Ishikawa (cell line): Measurements from ENCODE around the gene KCNQ1.

ENCODE experiments used
- CEBPB ChIP-seq: IDR thresholded peaks from 2 replicates; pipeline ENCODE4 v1.6.1; 2012
- CREB1 ChIP-seq: IDR thresholded peaks from 2 replicates; pipeline ENCODE4 v1.6.1; 2012; ENCODE audit warnings: low read depth
- EGR1 ChIP-seq: IDR thresholded peaks from 2 replicates; pipeline ENCODE4 v1.6.1; 2012
- EP300 ChIP-seq: IDR thresholded peaks from 2 replicates; pipeline ENCODE4 v1.6.1; 2012; ENCODE audit warnings: borderline replicate concordance
- FOXM1 ChIP-seq: IDR thresholded peaks from 2 replicates; pipeline ENCODE4 v1.6.1; 2012; ENCODE audit warnings: low read depth, borderline replicate concordance
- NFIC ChIP-seq: IDR thresholded peaks from 2 replicates; pipeline ENCODE4 v1.6.1; 2012
- RAD21 ChIP-seq: IDR thresholded peaks from 2 replicates; pipeline ENCODE4 v1.6.1; 2012; ENCODE audit warnings: low read depth
- TAF1 ChIP-seq: IDR thresholded peaks from 2 replicates; pipeline ENCODE4 v1.6.1; 2012; ENCODE audit warnings: low read depth, mild to moderate bottlenecking
- TCF12 ChIP-seq: IDR thresholded peaks from 2 replicates; pipeline ENCODE4 v1.6.1; 2012; ENCODE audit warnings: low read depth
- TEAD4 ChIP-seq: IDR thresholded peaks from 2 replicates; pipeline ENCODE4 v1.6.1; 2012
- YY1 ChIP-seq: IDR thresholded peaks from 2 replicates; pipeline ENCODE4 v1.6.1; 2012; ENCODE audit warnings: low read depth
- ZBTB7A ChIP-seq: IDR thresholded peaks from 2 replicates; pipeline ENCODE4 v1.6.1; 2012; ENCODE audit warnings: low read depth
- TF ChIP-seq, protein P1 (sequence below): IDR thresholded peaks from 2 replicates; pipeline ENCODE4 v1.6.1; 2012
- TF ChIP-seq, protein P2 (sequence below): IDR thresholded peaks from 2 replicates; pipeline ENCODE4 v1.6.1; 2012
- TF ChIP-seq, protein P3 (sequence below): IDR thresholded peaks from 2 replicates; pipeline ENCODE4 v1.6.1; 2012; ENCODE audit warnings: low read depth, mild to moderate bottlenecking

The KCNQ1 gene

DNA sequence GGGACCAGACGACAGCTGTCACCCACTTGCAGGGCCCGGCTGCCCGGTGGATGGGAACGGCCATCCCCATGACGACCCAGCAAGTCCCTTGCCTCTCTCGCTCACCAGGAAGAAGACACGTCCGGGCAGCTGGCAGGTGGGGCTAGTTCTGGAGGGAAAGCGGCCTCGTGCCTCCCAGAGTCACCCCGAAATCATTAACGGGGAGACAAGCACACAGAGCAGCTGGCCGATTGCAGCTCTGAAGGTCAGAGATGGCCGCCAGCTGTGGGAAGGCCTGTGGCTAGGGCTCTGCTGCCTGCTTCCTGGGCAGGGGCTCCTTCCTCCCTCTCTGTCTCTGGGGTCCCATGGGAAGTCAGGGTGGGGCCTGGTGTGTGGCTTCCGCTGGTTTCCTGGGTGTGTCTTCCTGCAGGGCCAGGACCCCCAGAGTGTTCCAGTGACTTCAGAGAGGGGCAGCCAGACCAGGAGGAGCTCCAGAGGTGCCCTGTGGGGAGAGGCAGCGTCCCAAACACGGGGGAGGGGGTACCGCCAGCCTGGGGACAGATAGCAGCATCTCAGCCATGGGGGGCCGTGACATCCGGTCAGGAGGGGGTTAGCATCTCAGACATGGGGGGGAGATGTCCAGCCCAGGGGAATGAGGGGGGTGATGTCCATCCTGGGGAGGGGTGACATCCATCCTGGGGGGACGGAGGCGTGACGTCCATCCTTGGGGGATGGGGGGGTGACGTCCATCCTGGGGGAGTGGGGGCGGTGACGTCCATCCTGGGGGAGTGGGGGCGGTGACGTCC lies 114.9 kb downstream of the KCNQ1 start:
- TF ChIP-seq YY1 (no peak), RAD21 (no peak), ZBTB7A (no peak), TAF1 (no peak), TCF12 (no peak), EP300 (no peak), FOXM1 (no peak), CREB1 (no peak), NFIC (no peak), EGR1 (no peak), TEAD4 (no peak)
- TF ChIP-seq, protein P1, sequence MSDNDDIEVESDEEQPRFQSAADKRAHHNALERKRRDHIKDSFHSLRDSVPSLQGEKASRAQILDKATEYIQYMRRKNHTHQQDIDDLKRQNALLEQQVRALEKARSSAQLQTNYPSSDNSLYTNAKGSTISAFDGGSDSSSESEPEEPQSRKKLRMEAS: no peak
- TF ChIP-seq, protein P2, sequence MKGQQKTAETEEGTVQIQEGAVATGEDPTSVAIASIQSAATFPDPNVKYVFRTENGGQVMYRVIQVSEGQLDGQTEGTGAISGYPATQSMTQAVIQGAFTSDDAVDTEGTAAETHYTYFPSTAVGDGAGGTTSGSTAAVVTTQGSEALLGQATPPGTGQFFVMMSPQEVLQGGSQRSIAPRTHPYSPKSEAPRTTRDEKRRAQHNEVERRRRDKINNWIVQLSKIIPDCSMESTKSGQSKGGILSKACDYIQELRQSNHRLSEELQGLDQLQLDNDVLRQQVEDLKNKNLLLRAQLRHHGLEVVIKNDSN: no peak

DNA sequence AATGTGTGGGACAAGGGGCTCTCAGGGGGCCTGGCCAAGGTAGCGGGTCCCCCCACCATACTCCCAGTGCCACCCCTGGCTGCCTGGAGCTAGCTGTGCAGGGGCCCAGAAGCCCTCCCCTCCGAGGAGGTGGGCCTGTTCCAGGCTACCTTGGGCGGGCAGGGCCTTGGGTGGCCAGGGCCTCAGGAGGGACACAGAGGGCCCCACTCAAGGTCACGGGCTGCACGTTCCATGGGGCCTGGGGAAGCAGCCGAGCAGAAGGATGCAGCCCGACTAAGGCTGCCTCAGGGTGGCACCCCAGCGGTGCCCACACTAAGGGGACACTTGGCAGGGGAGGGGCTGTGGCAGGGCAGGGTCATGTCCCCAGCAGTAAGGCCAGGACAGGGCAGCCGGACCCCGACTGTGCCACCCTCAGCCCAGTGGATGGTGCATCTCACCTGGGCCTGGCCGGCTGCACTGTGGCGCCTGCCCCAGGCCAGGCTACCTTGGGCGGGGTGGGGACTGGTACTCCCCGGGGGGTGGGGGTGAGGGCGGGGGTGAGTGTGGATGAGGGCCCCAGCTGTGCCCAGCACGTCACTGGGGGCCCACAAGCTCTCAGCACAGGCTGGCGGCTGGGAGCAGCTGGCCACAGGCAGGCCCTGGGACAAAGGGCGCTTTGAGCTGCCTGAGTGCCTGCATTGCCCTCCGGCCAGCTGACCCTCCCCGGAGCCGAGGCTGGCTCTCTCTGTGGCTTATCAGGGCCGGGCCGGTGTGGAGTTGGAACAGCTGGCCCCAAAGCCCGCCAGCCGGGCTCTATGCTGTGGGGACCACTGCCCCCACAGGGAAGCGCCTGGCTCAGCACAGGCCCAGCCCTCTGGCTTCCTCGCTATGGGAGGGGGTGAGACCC lies 117.1 kb downstream of the KCNQ1 start:
- no peak for TF ChIP-seq YY1
- no peak for TF ChIP-seq TAF1
- no peak for TF ChIP-seq CREB1
- TF ChIP-seq, protein P1: no peak
- TF ChIP-seq, protein P3, sequence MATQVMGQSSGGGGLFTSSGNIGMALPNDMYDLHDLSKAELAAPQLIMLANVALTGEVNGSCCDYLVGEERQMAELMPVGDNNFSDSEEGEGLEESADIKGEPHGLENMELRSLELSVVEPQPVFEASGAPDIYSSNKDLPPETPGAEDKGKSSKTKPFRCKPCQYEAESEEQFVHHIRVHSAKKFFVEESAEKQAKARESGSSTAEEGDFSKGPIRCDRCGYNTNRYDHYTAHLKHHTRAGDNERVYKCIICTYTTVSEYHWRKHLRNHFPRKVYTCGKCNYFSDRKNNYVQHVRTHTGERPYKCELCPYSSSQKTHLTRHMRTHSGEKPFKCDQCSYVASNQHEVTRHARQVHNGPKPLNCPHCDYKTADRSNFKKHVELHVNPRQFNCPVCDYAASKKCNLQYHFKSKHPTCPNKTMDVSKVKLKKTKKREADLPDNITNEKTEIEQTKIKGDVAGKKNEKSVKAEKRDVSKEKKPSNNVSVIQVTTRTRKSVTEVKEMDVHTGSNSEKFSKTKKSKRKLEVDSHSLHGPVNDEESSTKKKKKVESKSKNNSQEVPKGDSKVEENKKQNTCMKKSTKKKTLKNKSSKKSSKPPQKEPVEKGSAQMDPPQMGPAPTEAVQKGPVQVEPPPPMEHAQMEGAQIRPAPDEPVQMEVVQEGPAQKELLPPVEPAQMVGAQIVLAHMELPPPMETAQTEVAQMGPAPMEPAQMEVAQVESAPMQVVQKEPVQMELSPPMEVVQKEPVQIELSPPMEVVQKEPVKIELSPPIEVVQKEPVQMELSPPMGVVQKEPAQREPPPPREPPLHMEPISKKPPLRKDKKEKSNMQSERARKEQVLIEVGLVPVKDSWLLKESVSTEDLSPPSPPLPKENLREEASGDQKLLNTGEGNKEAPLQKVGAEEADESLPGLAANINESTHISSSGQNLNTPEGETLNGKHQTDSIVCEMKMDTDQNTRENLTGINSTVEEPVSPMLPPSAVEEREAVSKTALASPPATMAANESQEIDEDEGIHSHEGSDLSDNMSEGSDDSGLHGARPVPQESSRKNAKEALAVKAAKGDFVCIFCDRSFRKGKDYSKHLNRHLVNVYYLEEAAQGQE: no peak
- TF ChIP-seq EGR1: no peak
- TF ChIP-seq NFIC: no peak
- TF ChIP-seq EP300: no peak
- TF ChIP-seq FOXM1: no peak
- no peak for TF ChIP-seq ZBTB7A
- no peak for TF ChIP-seq TCF12
- TF ChIP-seq TEAD4: no peak
- no peak for TF ChIP-seq RAD21

DNA sequence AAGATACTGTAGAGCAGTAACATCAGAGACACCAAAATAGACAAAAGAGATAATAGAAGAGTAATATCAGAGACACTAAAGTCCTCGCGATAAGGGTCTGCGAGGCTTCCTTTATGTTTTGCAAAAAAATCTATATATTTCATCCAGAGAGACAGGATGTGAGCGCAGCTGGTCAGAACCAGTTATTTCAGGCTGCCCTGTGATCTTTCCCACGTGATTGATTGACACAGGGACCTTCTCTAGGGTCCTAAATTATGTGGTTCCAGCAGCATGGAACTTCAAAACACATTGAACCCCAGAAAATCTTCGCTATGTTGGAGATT lies 118.0 kb downstream of the KCNQ1 start:
- TF ChIP-seq EP300: no peak
- TF ChIP-seq, protein P2: no peak
- no peak for TF ChIP-seq TCF12
- no peak for TF ChIP-seq FOXM1
- TF ChIP-seq, protein P3: no peak
- TF ChIP-seq TEAD4: no peak
- TF ChIP-seq RAD21: no peak
- no peak for TF ChIP-seq NFIC
- TF ChIP-seq CREB1: no peak
- TF ChIP-seq TAF1: no peak
- no peak for TF ChIP-seq CEBPB
- TF ChIP-seq ZBTB7A: no peak
- no peak for TF ChIP-seq YY1
- TF ChIP-seq, protein P1: no peak
- no peak for TF ChIP-seq EGR1

DNA sequence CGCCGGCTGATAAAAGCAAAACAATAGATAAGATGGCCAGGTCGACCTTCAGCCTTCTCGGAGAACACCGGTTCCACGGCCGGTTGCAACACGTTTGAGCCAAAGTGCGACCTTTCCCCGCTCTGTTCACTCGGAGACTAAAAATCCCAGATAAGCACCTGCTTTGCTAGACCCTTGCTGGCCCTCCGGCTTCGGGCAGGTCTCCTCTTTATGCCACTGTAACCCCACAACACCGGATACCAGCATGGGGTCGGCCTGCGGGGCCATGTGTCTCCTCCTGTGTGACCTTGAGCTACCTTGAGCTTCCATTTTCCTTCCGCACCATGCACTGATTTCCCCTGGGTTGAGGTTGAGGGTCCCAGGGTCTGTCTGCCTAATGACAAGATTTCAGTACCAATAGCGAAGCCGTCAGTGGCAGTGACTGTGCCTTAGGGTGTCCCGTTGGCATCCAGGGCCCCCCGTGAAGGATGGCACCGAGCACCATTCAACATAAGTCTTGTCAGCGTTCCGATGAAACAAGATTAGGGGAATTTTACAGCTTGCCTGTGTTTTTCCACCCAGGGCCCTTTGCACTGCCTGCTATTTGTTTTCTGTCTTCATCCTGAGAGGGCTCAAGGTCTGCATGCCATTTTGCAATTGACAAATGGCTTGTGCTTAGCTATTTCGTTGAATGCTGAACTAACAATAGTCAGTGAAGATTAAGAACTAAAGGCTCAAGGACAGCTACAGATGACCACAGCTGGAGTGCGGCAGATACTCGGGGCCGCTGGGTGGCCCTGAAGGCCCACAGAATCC lies 118.6 kb downstream of the KCNQ1 start:
- TF ChIP-seq ZBTB7A (no peak), CREB1 (no peak), TEAD4 (no peak), FOXM1 (no peak), TAF1 (no peak), RAD21 (no peak), NFIC (no peak), TCF12 (no peak), YY1 (no peak), EGR1 (no peak), EP300 (no peak)
- TF ChIP-seq, protein P3: no peak
- TF ChIP-seq, protein P1: no peak
- TF ChIP-seq, protein P2: no peak
